Measurements from ENCODE around the gene MYOM3.
"Not testable (repeated sequence)": the region's sequence is repeated elsewhere in the genome, so short reads cannot be mapped to it uniquely, and the experiment has no call there.

The MYOM3 gene

GRCh38 chr1:24022581-24023361 is 89.2 kb downstream of the MYOM3 start:
- DNase-seq, result no peak

GRCh38 chr1:24021403-24022266 is 90.3 kb downstream of the MYOM3 start:
- no peak for DNase-seq

- no peak for DNase-seq
Measured at GRCh38 chr1:24020470-24020869, 91.5 kb downstream of the MYOM3 start.

- DNase-seq, result no peak
Measured at GRCh38 chr1:24020025-24020424, 91.9 kb downstream of the MYOM3 start.

- DNase-seq, result no peak
Measured at GRCh38 chr1:24018611-24019580, 93.0 kb downstream of the MYOM3 start.

- no peak for DNase-seq
Measured at GRCh38 chr1:24015221-24016210, 96.4 kb downstream of the MYOM3 start.

GRCh38 chr1:24012878-24013277 is 99.1 kb downstream of the MYOM3 start:
- not testable (repeated sequence) for DNase-seq

- DNase-seq, result no peak
Measured at GRCh38 chr1:24010650-24011049, 101.3 kb downstream of the MYOM3 start.

GRCh38 chr1:24009406-24009805 is 102.5 kb downstream of the MYOM3 start:
- DNase-seq, result no peak

GRCh38 chr1:24008574-24009184 is 103.3 kb downstream of the MYOM3 start:
- DNase-seq, result not testable (repeated sequence)

- DNase-seq, result no peak
Measured at GRCh38 chr1:24007079-24007478, 104.9 kb downstream of the MYOM3 start.
